ENCODE measurements around the gene AOPEP. TPM values are rescaled to one million over a fixed set of nuclear protein-coding genes. Genes with fewer than 3 reads are reported as not detected.

The AOPEP gene
- total and polyA plus RNA-seq, 12 donors: 110 to 250 (median 161) TPM

GRCh38 chr9:94980947-94981722 lies 254.6 kb downstream of the AOPEP start:
- Histone ChIP-seq H3K27me3 (no peaks in the 10 kb centered on the region), H3K4me1 (peaks cover 0 to 1% (median 0%) of the 10 kb centered on the region in 9 donors), H3K36me3 (peaks cover 0 to 21% (median 0%) of the 10 kb centered on the region in 9 donors), H3K27ac (no peak overlapping the region), H3K4me3 (no peak overlapping the region), H3K9me3 (no peaks in the 10 kb centered on the region)
- ATAC-seq (no peak), DNase-seq (no peak)
- 96 to 98% methylated on average over 9 of the region's 9 CpGs for WGBS, 2 donors
- intact Hi-C loops (cut with DNase I): no loop called here
- TF ChIP-seq, protein P1, sequence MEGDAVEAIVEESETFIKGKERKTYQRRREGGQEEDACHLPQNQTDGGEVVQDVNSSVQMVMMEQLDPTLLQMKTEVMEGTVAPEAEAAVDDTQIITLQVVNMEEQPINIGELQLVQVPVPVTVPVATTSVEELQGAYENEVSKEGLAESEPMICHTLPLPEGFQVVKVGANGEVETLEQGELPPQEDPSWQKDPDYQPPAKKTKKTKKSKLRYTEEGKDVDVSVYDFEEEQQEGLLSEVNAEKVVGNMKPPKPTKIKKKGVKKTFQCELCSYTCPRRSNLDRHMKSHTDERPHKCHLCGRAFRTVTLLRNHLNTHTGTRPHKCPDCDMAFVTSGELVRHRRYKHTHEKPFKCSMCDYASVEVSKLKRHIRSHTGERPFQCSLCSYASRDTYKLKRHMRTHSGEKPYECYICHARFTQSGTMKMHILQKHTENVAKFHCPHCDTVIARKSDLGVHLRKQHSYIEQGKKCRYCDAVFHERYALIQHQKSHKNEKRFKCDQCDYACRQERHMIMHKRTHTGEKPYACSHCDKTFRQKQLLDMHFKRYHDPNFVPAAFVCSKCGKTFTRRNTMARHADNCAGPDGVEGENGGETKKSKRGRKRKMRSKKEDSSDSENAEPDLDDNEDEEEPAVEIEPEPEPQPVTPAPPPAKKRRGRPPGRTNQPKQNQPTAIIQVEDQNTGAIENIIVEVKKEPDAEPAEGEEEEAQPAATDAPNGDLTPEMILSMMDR (IDR thresholded peaks at IDR 0.05): no peak

DNA sequence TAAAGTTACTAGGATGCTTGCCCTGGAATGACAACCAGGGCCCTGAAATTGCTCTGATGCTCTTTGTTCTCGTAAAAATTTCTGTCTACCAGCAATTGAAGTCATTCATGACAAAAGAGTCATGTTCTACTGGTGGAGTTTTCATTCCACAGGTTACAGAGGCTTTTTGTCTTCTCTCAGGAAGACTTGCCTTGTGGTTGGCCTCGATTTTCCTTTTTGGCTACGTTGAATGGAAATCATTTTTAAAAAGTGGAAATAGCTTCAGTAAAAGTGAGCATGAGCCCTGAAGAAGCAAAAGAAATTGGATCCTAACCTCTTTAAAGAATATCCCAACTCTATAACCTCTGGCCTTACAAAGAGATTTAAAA lies 255.2 kb downstream of the AOPEP start:
- WGBS, 2 donors: 85 to 90% methylated on average over 3 of the region's 3 CpGs
- TF ChIP-seq, protein P1 (IDR thresholded peaks at IDR 0.05): no peak
- intact Hi-C loops (cut with DNase I): no loop called here
- Histone ChIP-seq H3K9me3 (no peaks in the 10 kb centered on the region), H3K4me1 (no peaks in the 10 kb centered on the region), H3K27me3 (no peaks in the 10 kb centered on the region), H3K36me3 (peaks cover 0 to 21% (median 0%) of the 10 kb centered on the region in 9 donors), H3K27ac (no peak overlapping the region), H3K4me3 (no peak overlapping the region)
- DNase-seq (no peak), ATAC-seq (no peak)

DNA sequence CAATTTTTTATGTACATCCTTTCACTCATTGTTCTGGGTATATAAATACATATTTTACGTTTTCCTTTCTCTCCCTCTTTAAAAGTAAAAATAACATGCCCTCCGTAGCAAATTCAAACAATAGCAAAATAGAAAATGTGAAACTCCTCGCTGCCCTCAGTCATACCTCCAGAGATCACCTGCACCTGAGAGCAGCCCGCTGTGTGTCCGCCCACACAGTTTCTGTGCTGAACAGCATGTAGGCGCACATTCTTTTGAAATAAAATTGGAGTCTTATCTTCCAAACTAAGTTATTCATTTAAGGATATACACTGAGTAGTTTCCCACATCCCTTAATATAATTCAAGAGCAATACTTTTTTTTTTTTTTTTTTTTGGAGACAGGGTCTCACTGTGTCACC lies 255.7 kb downstream of the AOPEP start:
- WGBS, 2 donors: 92 to 94% methylated on average over 6 of the region's 6 CpGs

DNA sequence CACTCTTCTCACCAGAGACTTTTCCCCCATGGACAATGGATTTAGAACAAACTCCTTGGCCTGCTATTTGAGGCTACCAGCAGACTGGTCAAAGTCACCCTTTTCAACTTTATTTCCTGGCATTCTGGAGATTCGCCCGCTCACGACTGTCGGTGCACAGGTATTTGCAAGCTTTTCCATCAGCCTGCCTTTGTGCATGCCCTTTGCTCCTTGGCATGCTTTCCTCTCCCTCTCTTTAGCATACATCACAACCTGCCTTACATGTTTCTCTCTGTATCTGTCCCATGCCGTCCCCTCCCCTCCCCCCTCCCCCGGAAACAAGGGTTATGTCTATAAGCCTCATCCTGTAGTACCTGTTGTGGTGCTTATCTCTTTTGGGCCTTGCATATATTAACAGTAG lies 257.1 kb downstream of the AOPEP start:
- no peak overlapping the region for H3K27ac ChIP-seq
- DNase-seq (no peak), ATAC-seq (no peak)
- no peaks in the 10 kb centered on the region for H3K9me3 ChIP-seq
- TF ChIP-seq, protein P1 (IDR thresholded peaks at IDR 0.05): no peak
- 94 to 96% methylated on average over 6 of the region's 6 CpGs for WGBS, 2 donors
- H3K4me3 ChIP-seq: no peak overlapping the region
- H3K4me1 ChIP-seq: no peaks in the 10 kb centered on the region
- intact Hi-C loops (cut with DNase I): no loop called here
- no peaks in the 10 kb centered on the region for H3K27me3 ChIP-seq
- peaks cover 0 to 21% (median 0%) of the 10 kb centered on the region in 9 donors for H3K36me3 ChIP-seq

More for the DNA sequence above, 255.7 kb downstream of the AOPEP start:
- Histone ChIP-seq H3K9me3 (no peaks in the 10 kb centered on the region), H3K4me1 (no peaks in the 10 kb centered on the region), H3K4me3 (no peak overlapping the region), H3K27me3 (no peaks in the 10 kb centered on the region), H3K27ac (no peak overlapping the region), H3K36me3 (peaks cover 0 to 21% (median 0%) of the 10 kb centered on the region in 9 donors)
- intact Hi-C loops (cut with DNase I): no loop called here
- DNase-seq: no peak
- TF ChIP-seq, protein P1 (IDR thresholded peaks at IDR 0.05): no peak
- no peak for ATAC-seq
